ENCODE measurements around the gene MAST3.
A peak's percentile ranks its signal among the peaks of the same experiment; 100 is the strongest.

The MAST3 gene

GRCh38 chr19:18059902-18060301, 37.7 kb upstream of the MAST3 start:
- Histone ChIP-seq H3K4me3 (ENCODE audit: low read length) (no peak overlapping the region), H3K79me2 (ENCODE audit: low read length) (no peaks in the 10 kb centered on the region), H3K9ac (ENCODE audit: low read length) (no peak overlapping the region), H3K27ac (ENCODE audit: low read length) (no peak overlapping the region), H4K20me1 (ENCODE audit: insufficient read depth, low read length) (no peaks in the 10 kb centered on the region), H2AFZ (ENCODE audit: low read depth, low read length) (no peak overlapping the region), H3K9me3 (ENCODE audit: insufficient read depth, low read length) (no peaks in the 10 kb centered on the region), H3K4me2 (ENCODE audit: low read length) (no peak overlapping the region), H3K27me3 (ENCODE audit: low read depth, low read length) (no peaks in the 10 kb centered on the region), H3K36me3 (replicated peaks; ENCODE audit: low read depth, low read length) (no peaks in the 10 kb centered on the region), H3K4me1 (ENCODE audit: low read length) (peaks cover 11% of the 10 kb centered on the region)
- TF ChIP-seq, protein P1, sequence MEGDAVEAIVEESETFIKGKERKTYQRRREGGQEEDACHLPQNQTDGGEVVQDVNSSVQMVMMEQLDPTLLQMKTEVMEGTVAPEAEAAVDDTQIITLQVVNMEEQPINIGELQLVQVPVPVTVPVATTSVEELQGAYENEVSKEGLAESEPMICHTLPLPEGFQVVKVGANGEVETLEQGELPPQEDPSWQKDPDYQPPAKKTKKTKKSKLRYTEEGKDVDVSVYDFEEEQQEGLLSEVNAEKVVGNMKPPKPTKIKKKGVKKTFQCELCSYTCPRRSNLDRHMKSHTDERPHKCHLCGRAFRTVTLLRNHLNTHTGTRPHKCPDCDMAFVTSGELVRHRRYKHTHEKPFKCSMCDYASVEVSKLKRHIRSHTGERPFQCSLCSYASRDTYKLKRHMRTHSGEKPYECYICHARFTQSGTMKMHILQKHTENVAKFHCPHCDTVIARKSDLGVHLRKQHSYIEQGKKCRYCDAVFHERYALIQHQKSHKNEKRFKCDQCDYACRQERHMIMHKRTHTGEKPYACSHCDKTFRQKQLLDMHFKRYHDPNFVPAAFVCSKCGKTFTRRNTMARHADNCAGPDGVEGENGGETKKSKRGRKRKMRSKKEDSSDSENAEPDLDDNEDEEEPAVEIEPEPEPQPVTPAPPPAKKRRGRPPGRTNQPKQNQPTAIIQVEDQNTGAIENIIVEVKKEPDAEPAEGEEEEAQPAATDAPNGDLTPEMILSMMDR (IDR thresholded peaks at IDR 0.05; ENCODE audit: low read depth, low read length), result no peak
- no peak for TF ChIP-seq EZH2phosphoT487 (IDR thresholded peaks at IDR 0.05; ENCODE audit: low read depth)

- H3K36me3 ChIP-seq (replicated peaks; ENCODE audit: low read depth, low read length), result no peaks in the 10 kb centered on the region
- H3K4me2 ChIP-seq (ENCODE audit: low read length), result no peak overlapping the region
- H3K4me1 ChIP-seq (ENCODE audit: low read length), result peaks cover 12% of the 10 kb centered on the region
- H3K27ac ChIP-seq (ENCODE audit: low read length), result no peak overlapping the region
- H3K9me3 ChIP-seq (ENCODE audit: insufficient read depth, low read length), result no peaks in the 10 kb centered on the region
- H3K4me3 ChIP-seq (ENCODE audit: low read length), result no peak overlapping the region
- no peaks in the 10 kb centered on the region for H3K79me2 ChIP-seq (ENCODE audit: low read length)
- H2AFZ ChIP-seq (ENCODE audit: low read depth, low read length), result no peak overlapping the region
- H3K27me3 ChIP-seq (ENCODE audit: low read depth, low read length), result no peaks in the 10 kb centered on the region
- TF ChIP-seq, protein P1 (IDR thresholded peaks at IDR 0.05; ENCODE audit: low read depth, low read length), result no peak
- TF ChIP-seq EZH2phosphoT487 (IDR thresholded peaks at IDR 0.05; ENCODE audit: low read depth), result no peak
- no peak overlapping the region for H3K9ac ChIP-seq (ENCODE audit: low read length)
- no peaks in the 10 kb centered on the region for H4K20me1 ChIP-seq (ENCODE audit: insufficient read depth, low read length)
Measured at GRCh38 chr19:18060472-18060871, 37.1 kb upstream of the MAST3 start.

GRCh38 chr19:18062028-18062427, 35.5 kb upstream of the MAST3 start:
- H3K4me1 ChIP-seq (ENCODE audit: low read length), result peaks cover 12% of the 10 kb centered on the region
- H3K27ac ChIP-seq (ENCODE audit: low read length), result no peak overlapping the region
- no peak overlapping the region for H2AFZ ChIP-seq (ENCODE audit: low read depth, low read length)
- no peaks in the 10 kb centered on the region for H4K20me1 ChIP-seq (ENCODE audit: insufficient read depth, low read length)
- H3K9me3 ChIP-seq (ENCODE audit: insufficient read depth, low read length), result no peaks in the 10 kb centered on the region
- no peak overlapping the region for H3K4me3 ChIP-seq (ENCODE audit: low read length)
- H3K79me2 ChIP-seq (ENCODE audit: low read length), result no peaks in the 10 kb centered on the region
- H3K36me3 ChIP-seq (replicated peaks; ENCODE audit: low read depth, low read length), result no peaks in the 10 kb centered on the region
- TF ChIP-seq EZH2phosphoT487 (IDR thresholded peaks at IDR 0.05; ENCODE audit: low read depth), result no peak
- TF ChIP-seq, protein P1 (IDR thresholded peaks at IDR 0.05; ENCODE audit: low read depth, low read length), result no peak
- H3K4me2 ChIP-seq (ENCODE audit: low read length), result no peak overlapping the region
- no peak overlapping the region for H3K9ac ChIP-seq (ENCODE audit: low read length)
- H3K27me3 ChIP-seq (ENCODE audit: low read depth, low read length), result no peaks in the 10 kb centered on the region

DNA sequence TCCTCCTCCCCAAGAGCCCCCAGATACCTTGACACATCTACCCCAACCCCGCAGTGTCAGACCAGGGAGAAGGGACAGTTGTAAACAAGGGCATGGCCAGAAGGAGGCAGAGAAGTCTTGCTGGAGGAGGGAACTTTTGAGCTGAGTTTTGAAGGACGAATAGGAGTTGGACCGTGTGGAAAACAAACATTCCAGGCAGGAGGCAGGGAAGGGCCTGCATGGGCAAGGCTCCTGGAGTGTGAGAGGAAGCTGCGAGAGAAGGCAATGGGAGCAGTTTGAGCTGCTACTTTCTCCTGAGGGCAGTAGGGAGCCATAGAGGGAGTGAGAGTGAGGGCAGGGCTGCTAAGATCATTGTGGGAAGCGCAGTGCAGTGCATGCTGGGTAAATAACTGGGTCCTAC, 34.1 kb upstream of the MAST3 start:
- TF ChIP-seq, protein P1 (IDR thresholded peaks at IDR 0.05; ENCODE audit: low read depth, low read length), result peak; percentile 63
- TF ChIP-seq EZH2phosphoT487 (IDR thresholded peaks at IDR 0.05; ENCODE audit: low read depth), result no peak
- Histone ChIP-seq H3K79me2 (ENCODE audit: low read length) (no peaks in the 10 kb centered on the region), H3K4me1 (ENCODE audit: low read length) (peaks cover 7% of the 10 kb centered on the region), H4K20me1 (ENCODE audit: insufficient read depth, low read length) (no peaks in the 10 kb centered on the region), H2AFZ (ENCODE audit: low read depth, low read length) (no peak overlapping the region), H3K4me3 (ENCODE audit: low read length) (no peak overlapping the region), H3K27me3 (ENCODE audit: low read depth, low read length) (no peaks in the 10 kb centered on the region), H3K9ac (ENCODE audit: low read length) (no peak overlapping the region), H3K36me3 (replicated peaks; ENCODE audit: low read depth, low read length) (no peaks in the 10 kb centered on the region), H3K4me2 (ENCODE audit: low read length) (no peak overlapping the region), H3K9me3 (ENCODE audit: insufficient read depth, low read length) (no peaks in the 10 kb centered on the region), H3K27ac (ENCODE audit: low read length) (no peak overlapping the region)
